H1 (cell line): ENCODE measurements around the gene SNORC. TPM values are rescaled to one million over a fixed set of nuclear protein-coding genes. Genes with fewer than 3 reads are reported as not detected.

Source experiments
- CTCF ChIA-PET: fragments of 300-600 bp; sonication (Branson Sonifier 250); formaldehyde crosslinking; loops from one replicate; lab custom pipeline; 2021; ENCODE audit not compliant: partially characterized antibody; lab: Charles Lee
- POLR2A ChIA-PET: fragments of 300-600 bp; sonication (Branson Sonifier 250); formaldehyde crosslinking; loops from one replicate; lab custom pipeline; 2021; ENCODE audit warnings: inconsistent platforms; ENCODE audit not compliant: partially characterized antibody; lab: Charles Lee
- DNase-seq, 2 experiments: peaks; one replicate each; pipeline versions ENCODE4 v3.0.0 to v3.0.0-alpha.2; 2010 to 2022; ENCODE audit warnings: low spot score in 2 of 2, low read depth in 1 of 2, mixed read lengths in 1 of 2
- FAIRE-seq: peaks from 2 replicates; lab custom pipeline; 2011; peaks lifted over from hg19 to GRCh38; lab: Jason Lieb, UNC
- H2AFZ ChIP-seq: 2 replicates; pipeline ENCODE4 v1.8.1; 2012; ENCODE audit warnings: low read length, inconsistent platforms
- H2AK5ac ChIP-seq: 2 replicates; pipeline ENCODE4 v1.6.1; 2013; ENCODE audit warnings: low read depth, low read length
- H2BK120ac ChIP-seq: replicated peaks from 2 replicates; pipeline ENCODE3; 2013; ENCODE audit warnings: low read depth, low read length, inconsistent platforms
- H2BK12ac ChIP-seq: 2 replicates; pipeline ENCODE4 v1.6.1; 2013; ENCODE audit warnings: low read depth, low read length
- H2BK15ac ChIP-seq: 2 replicates; pipeline ENCODE4 v1.6.1; 2013; ENCODE audit warnings: low read length
- H2BK20ac ChIP-seq: 2 replicates; pipeline ENCODE4 v1.6.1; 2013; ENCODE audit warnings: low read length
- H2BK5ac ChIP-seq: 2 replicates; pipeline ENCODE4 v1.6.1; 2013; ENCODE audit warnings: low read depth, low read length
- H3K14ac ChIP-seq: 2 replicates; pipeline ENCODE4 v1.6.1; 2013; ENCODE audit warnings: inconsistent platforms; ENCODE audit not compliant: insufficient read length
- H3K18ac ChIP-seq: 2 replicates; pipeline ENCODE4 v1.6.1; 2013; ENCODE audit warnings: low read length; ENCODE audit errors: extremely low read depth
- H3K23ac ChIP-seq: 2 replicates; pipeline ENCODE4 v1.6.1; 2013; ENCODE audit warnings: inconsistent platforms; ENCODE audit not compliant: insufficient read length
- H3K23me2 ChIP-seq: 2 replicates; pipeline ENCODE4 v1.6.1; 2013; ENCODE audit warnings: low read depth, low read length
- H3K27ac ChIP-seq: 2 replicates; pipeline ENCODE4 v1.6.1; 2011; ENCODE audit warnings: low read depth, low read length, inconsistent platforms
- H3K27me3 ChIP-seq, 4 experiments: replicated peaks in 1 of 4; 1 replicate in 1 of 4; 2 replicates in 3 of 4; pipeline versions ENCODE4 v1.6.1 to v1.8.1; 2011 to 2013; ENCODE audit warnings: low read length in 3 of 4, mild to moderate bottlenecking in 3 of 4, inconsistent platforms in 2 of 4, mixed read lengths in 2 of 4, moderate library complexity in 1 of 4; ENCODE audit not compliant: control insufficient read depth in 3 of 4, insufficient read depth in 3 of 4; ENCODE audit errors: extremely low read depth in 1 of 4
- H3K36me3 ChIP-seq, 4 experiments: 2 replicates each; pipeline versions ENCODE4 v1.6.1 to v1.8.1; 2011 to 2013; ENCODE audit warnings: mild to moderate bottlenecking in 4 of 4, low read length in 3 of 4, moderate library complexity in 2 of 4, control low read depth in 1 of 4, inconsistent platforms in 1 of 4; ENCODE audit not compliant: insufficient read depth in 4 of 4, control insufficient read depth in 2 of 4
- H3K4ac ChIP-seq: replicated peaks from 2 replicates; pipeline ENCODE3; 2013; ENCODE audit warnings: low read length, low read depth, mixed read lengths, inconsistent platforms; ENCODE audit not compliant: insufficient read length
- H3K4me1 ChIP-seq, 4 experiments: replicated peaks in 1 of 4; 1 replicate in 1 of 4; 2 replicates in 3 of 4; pipeline versions ENCODE4 v1.6.1 to v1.8.1; 2011 to 2013; ENCODE audit warnings: low read length in 3 of 4, inconsistent platforms in 2 of 4, mixed read lengths in 1 of 4; ENCODE audit not compliant: insufficient read depth in 4 of 4, control insufficient read depth in 3 of 4
- H3K4me2 ChIP-seq, 2 experiments: 2 replicates each; pipeline versions ENCODE4 v1.6.1 to v1.8.1; 2011 to 2013; ENCODE audit warnings: low read depth in 2 of 2, low read length in 2 of 2, control low read depth in 1 of 2, inconsistent platforms in 1 of 2, mild to moderate bottlenecking in 1 of 2; ENCODE audit not compliant: insufficient read depth in 1 of 2
- H3K4me3 ChIP-seq, 4 experiments: fragments of 200-600, 300-600 bp in 1 of 4; sonication (generic), shearing (Covaris generic), sonication (Bioruptor Twin) in 1 of 4; 2 replicates each; pipeline versions ENCODE4 v1.5.1 to v1.8.1; 2011 to 2016; ENCODE audit warnings: low read length in 4 of 4, low read depth in 3 of 4, control low read depth in 2 of 4, inconsistent platforms in 2 of 4, mild to moderate bottlenecking in 2 of 4, mixed read lengths in 1 of 4, moderate library complexity in 1 of 4; ENCODE audit not compliant: insufficient read depth in 2 of 4; ENCODE audit errors: extremely low read depth in 1 of 4
- H3K56ac ChIP-seq: replicated peaks from 2 replicates; pipeline ENCODE3; 2013; ENCODE audit warnings: low read depth, mild to moderate bottlenecking, mixed read lengths, low read length, inconsistent platforms; ENCODE audit not compliant: insufficient read length
- H3K79me1 ChIP-seq: 2 replicates; pipeline ENCODE4 v1.6.1; 2013; ENCODE audit warnings: low read depth, low read length, control low read depth
- H3K79me2 ChIP-seq, 2 experiments: 2 replicates each; pipeline versions ENCODE4 v1.6.1 to v1.8.1; 2012 to 2013; ENCODE audit warnings: low read length in 2 of 2, mild to moderate bottlenecking in 2 of 2, inconsistent platforms in 1 of 2; ENCODE audit not compliant: insufficient read depth in 2 of 2, control insufficient read depth in 1 of 2
- H3K9ac ChIP-seq, 4 experiments: replicated peaks in 1 of 4; 1 replicate in 1 of 4; 2 replicates in 3 of 4; pipeline versions ENCODE4 v1.6.1 to v1.8.1; 2011 to 2013; ENCODE audit warnings: low read depth in 3 of 4, low read length in 3 of 4, control low read depth in 2 of 4, mild to moderate bottlenecking in 2 of 4, moderate library complexity in 2 of 4, inconsistent platforms in 1 of 4; ENCODE audit errors: extremely low read depth in 1 of 4
- H3K9me3 ChIP-seq, 2 experiments: 2 replicates each; pipeline versions ENCODE4 v1.6.1 to v1.8.1; 2012 to 2013; ENCODE audit warnings: mild to moderate bottlenecking in 2 of 2, moderate library complexity in 2 of 2, control low read depth in 1 of 2, inconsistent platforms in 1 of 2, low read depth in 1 of 2, low read length in 1 of 2, mixed read lengths in 1 of 2; ENCODE audit not compliant: insufficient read depth in 2 of 2
- H4K20me1 ChIP-seq, 2 experiments: replicated peaks in 1 of 2; 2 replicates each; pipeline versions ENCODE3 to v1.8.1; 2011 to 2013; ENCODE audit warnings: inconsistent platforms in 2 of 2, low read length in 2 of 2, mild to moderate bottlenecking in 1 of 2; ENCODE audit not compliant: insufficient read depth in 2 of 2, control insufficient read depth in 1 of 2
- H4K5ac ChIP-seq: 2 replicates; pipeline ENCODE4 v1.6.1; 2013; ENCODE audit warnings: low read length, low read depth, mixed read lengths, inconsistent platforms; ENCODE audit not compliant: insufficient read length
- H4K8ac ChIP-seq: 2 replicates; pipeline ENCODE4 v1.8.0; 2013; ENCODE audit warnings: mild to moderate bottlenecking, moderate library complexity, low read length, inconsistent platforms; ENCODE audit not compliant: insufficient read depth; ENCODE audit errors: extremely low read depth
- H4K91ac ChIP-seq: replicated peaks from 2 replicates; pipeline ENCODE3; 2013; ENCODE audit warnings: low read length, mixed read lengths, inconsistent platforms; ENCODE audit not compliant: insufficient read length
- BRCA1 ChIP-seq: IDR thresholded peaks from 2 replicates; pipeline ENCODE4 v1.6.1; 2012; ENCODE audit warnings: low read depth, low read length, improper control_type of control experiment
- CHD1 ChIP-seq: IDR thresholded peaks from 2 replicates; pipeline ENCODE4 v1.6.1; 2012; ENCODE audit warnings: low read depth, low read length, improper control_type of control experiment
- CTBP2 ChIP-seq: IDR thresholded peaks from 2 replicates; pipeline ENCODE4 v1.7.0; 2011; ENCODE audit warnings: borderline replicate concordance, mild to moderate bottlenecking, moderate library complexity, mixed read lengths, low read length; ENCODE audit not compliant: insufficient read depth, insufficient read length
- CTCF ChIP-seq, 3 experiments: IDR thresholded peaks; 1 replicate in 2 of 3; 2 replicates in 1 of 3; pipeline versions ENCODE4 v1.5.1 to v1.6.1; 2011; ENCODE audit warnings: low read length in 3 of 3, mild to moderate bottlenecking in 3 of 3, inconsistent platforms in 2 of 3, low read depth in 1 of 3, moderate library complexity in 1 of 3; ENCODE audit not compliant: insufficient read depth in 1 of 3; ENCODE audit errors: control extremely low read depth in 1 of 3
- HDAC2 ChIP-seq, 2 experiments: fragments of 300-600 bp in 1 of 2; sonication (generic) in 1 of 2; IDR thresholded peaks; 2 replicates each; pipeline ENCODE4 v1.6.1; 2011 to 2012; ENCODE audit warnings: low read depth in 2 of 2, low read length in 2 of 2, mild to moderate bottlenecking in 2 of 2, moderate library complexity in 2 of 2, borderline replicate concordance in 1 of 2, inconsistent platforms in 1 of 2
- KDM4A ChIP-seq: IDR thresholded peaks from one replicate; pipeline ENCODE4 v1.7.1; 2012; ENCODE audit warnings: low read depth, mild to moderate bottlenecking, moderate library complexity, low read length, inconsistent platforms; ENCODE audit not compliant: severe bottlenecking
- TBP ChIP-seq: IDR thresholded peaks from 2 replicates; pipeline ENCODE4 v1.6.1; 2011; ENCODE audit warnings: low read depth, low read length, improper control_type of control experiment
- TCF12 ChIP-seq: IDR thresholded peaks from 2 replicates; pipeline ENCODE4 v1.6.1; 2011; ENCODE audit warnings: low read depth, mild to moderate bottlenecking, low read length
- WGBS, 2 experiments: shearing (Covaris generic) in 1 of 2; methylation state at CpG; one replicate each; pipeline versions ENCODE4 v1.1.6 to v1.1.7; 2013 to 2015; ENCODE audit warnings: low lambda C conversion rate in 2 of 2, mixed read lengths in 2 of 2, inconsistent platforms in 1 of 2, low coverage in 1 of 2, missing lambda C conversion rate in 1 of 2; ENCODE audit not compliant: insufficient replicate concordance in 2 of 2, insufficient coverage in 1 of 2, insufficient read length in 1 of 2; ENCODE audit errors: extremely low coverage in 1 of 2, missing lambda C conversion rate in 1 of 2; 5-methylcytosine and 5-hydroxymethylcytosine counted together
- polyA plus RNA-seq, 7 experiments: library from polyadenylated mRNA; depleted of rRNA in 3 of 7; stranded (reverse) in 5 of 7; unstranded in 2 of 7; fragments of >200 nt in 5 of 7; fragments of 200-250 nt in 2 of 7; gene quantifications; 1 replicate in 5 of 7; 2 replicates in 1 of 7; 4 replicates in 1 of 7; pipeline versions ENCODE4 v1.2.1 to v1.2.3, GENCODE V29; 2011 to 2013; ENCODE audit warnings: missing spikeins in 2 of 7, mixed read lengths in 2 of 7
- total RNA-seq: library from RNA; stranded (reverse); fragmentation: NEBNext Ultra II Directional; extraction: Animal tissue kit (Norgen Biotek cat#: 25700); gene quantifications from 2 replicates; pipeline ENCODE4 v1.2.1, GENCODE V29; 2021
- TF ChIP-seq, protein P1 (sequence below): IDR thresholded peaks from 2 replicates; pipeline ENCODE4 v1.6.1; 2011; ENCODE audit warnings: low read depth, mild to moderate bottlenecking, low read length; ENCODE audit not compliant: insufficient read depth

The SNORC gene
- total and polyA plus RNA-seq, 2 of the 8 experiments (the other 6 are each of a cell fraction or from before 2014, with no cell fraction given), result 1.6 to 1.8 TPM

DNA sequence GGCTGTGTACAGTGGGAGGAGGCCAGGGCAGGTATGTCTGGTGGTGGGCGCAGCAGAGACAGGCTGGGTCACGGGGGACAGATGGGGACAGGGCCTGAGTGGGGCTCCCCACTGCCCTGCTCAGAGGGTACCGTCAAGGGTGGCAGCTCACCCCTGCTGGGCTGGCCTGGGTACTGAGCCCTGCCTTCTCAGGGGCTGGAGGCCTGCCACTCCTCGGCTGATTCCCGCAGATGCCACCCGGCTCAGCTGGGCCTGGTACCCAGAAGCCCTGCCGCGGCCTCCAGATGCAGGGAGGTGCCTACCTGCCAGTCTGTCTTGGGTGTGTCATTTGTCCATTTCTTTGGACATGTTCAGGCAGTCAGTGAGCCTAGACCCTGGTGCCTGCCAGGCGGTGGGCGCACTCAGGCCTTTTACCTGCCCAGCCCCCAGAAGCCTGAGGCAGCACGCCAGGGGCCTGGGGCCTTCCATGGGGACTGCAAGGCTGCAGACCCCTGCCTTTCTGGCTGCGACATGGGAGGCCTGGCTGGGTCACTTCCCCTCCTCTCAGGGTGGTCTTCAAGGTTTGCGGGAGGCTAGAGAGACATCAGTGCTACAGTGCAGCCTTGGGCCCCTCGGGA lies 3.3 kb downstream of the SNORC start:
- Histone ChIP-seq H2AFZ (no peak overlapping the region), H3K79me2 (no peaks in the 10 kb centered on the region), H3K23ac (no peak overlapping the region), H3K23me2 (peaks cover 12% of the 10 kb centered on the region; the same call in 1 of the 2 replicates), H2BK15ac (no peak overlapping the region), H2AK5ac (no peak overlapping the region), H2BK120ac (no peak overlapping the region), H4K91ac (no peak overlapping the region), H3K18ac (no peak overlapping the region), H2BK5ac (no peak overlapping the region), H2BK12ac (no peak overlapping the region), H3K4me2 (no peak overlapping the region), H3K36me3 (no peaks in the 10 kb centered on the region), H4K8ac (no peak overlapping the region), H3K14ac (no peak overlapping the region), H3K27me3 (peaks cover 0 to 25% (median 18%) of the 10 kb centered on the region in 4 experiments; a peak in 5 of 7 replicates), H3K9ac (no peak overlapping the region), H3K4ac (no peak overlapping the region), H3K27ac (no peak overlapping the region), H3K56ac (no peak overlapping the region), H3K4me3 (no peak overlapping the region), H4K5ac (no peak overlapping the region), H2BK20ac (no peak overlapping the region), H3K79me1 (no peaks in the 10 kb centered on the region), H3K4me1 (peaks cover 0 to 4% (median 1%) of the 10 kb centered on the region in 4 experiments; a peak in 4 of 7 replicates), H3K9me3 (no peaks in the 10 kb centered on the region), H4K20me1 (peaks cover 0 to 4% of the 10 kb centered on the region in 2 experiments)
- no peak for TF ChIP-seq TCF12
- TF ChIP-seq KDM4A, result no peak
- TF ChIP-seq CTBP2, result no peak
- TF ChIP-seq, protein P1, sequence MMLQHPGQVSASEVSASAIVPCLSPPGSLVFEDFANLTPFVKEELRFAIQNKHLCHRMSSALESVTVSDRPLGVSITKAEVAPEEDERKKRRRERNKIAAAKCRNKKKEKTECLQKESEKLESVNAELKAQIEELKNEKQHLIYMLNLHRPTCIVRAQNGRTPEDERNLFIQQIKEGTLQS, result no peak
- TF ChIP-seq BRCA1, result no peak
- TF ChIP-seq HDAC2 (IDR thresholded peaks at IDR 0.05; ENCODE audit: borderline replicate concordance in 1 of 2, low read depth in 2 of 2, low read length in 2 of 2), result no peak
- no peak for TF ChIP-seq CTCF (IDR thresholded peaks at IDR 0.05; ENCODE audit: control extremely low read depth in 1 of 3, insufficient read depth in 1 of 3, low read depth in 1 of 3, low read length in 3 of 3)
- no peak for TF ChIP-seq CHD1
- no peak for TF ChIP-seq TBP
- WGBS, 2 experiments, result 93% methylated on average over 14 of the region's 14 CpGs; no CpG with 5 or more reads in 1 of the 2 experiments
- DNase-seq (no peak), FAIRE-seq (no peak)
- POLR2A ChIA-PET, result no interaction called here
- CTCF ChIA-PET, result interaction anchor here (0.8 to 2.7 kb wide), 6 partner anchors 8 to 186 kb away, joined by 3 to 8 read pairs (median 6); partner anchors contain the start of gene INPP5D
